Naive thymus-derived CD4-positive, alpha-beta T cell (primary cell): Measurements from ENCODE around the gene TRPM5. TPM values are rescaled to one million over a fixed set of nuclear protein-coding genes. Genes with fewer than 3 reads are reported as not detected.

Experiments
- ATAC-seq: fragments of 150-1000 bp; cut with Tn5 transposase; 2 replicates; pipeline ENCODE4 v1.10.0; 2021; ENCODE audit warnings: mild to moderate bottlenecking, moderate library complexity
- CTCF ChIA-PET: fragments of 350-600 bp; sonication (Branson Sonifier 250); formaldehyde crosslinking; loops from one replicate; lab custom pipeline; 2021; ENCODE audit warnings: antibody characterized with exemption; lab: Charles Lee
- POLR2A ChIA-PET: fragments of 350-600 bp; sonication (Branson Sonifier 250); formaldehyde crosslinking; loops from one replicate; lab custom pipeline; 2021; ENCODE audit warnings: antibody characterized with exemption, inconsistent platforms; lab: Charles Lee
- DNase-seq, 9 donors: peaks; one replicate each; pipeline versions ENCODE4 v3.0.0 to v3.0.0-alpha.2; 2020 to 2022; ENCODE audit warnings: mixed read lengths in 1 of 9
- H3K27ac ChIP-seq: one replicate; pipeline ENCODE4 v1.7.0; 2013; ENCODE audit warnings: mild to moderate bottlenecking, low read depth, low read length, moderate library complexity
- H3K27me3 ChIP-seq, 2 donors: one replicate each; pipeline ENCODE4 v1.7.0; 2013; ENCODE audit warnings: low read length in 2 of 2, mild to moderate bottlenecking in 2 of 2, moderate library complexity in 2 of 2; ENCODE audit not compliant: control insufficient read depth in 2 of 2, insufficient read depth in 2 of 2
- H3K36me3 ChIP-seq, 3 experiments: 1 replicate in 2 of 3; 2 replicates in 1 of 3; pipeline ENCODE4 v1.7.0; 2013; ENCODE audit warnings: low read length in 3 of 3, mild to moderate bottlenecking in 3 of 3, moderate library complexity in 1 of 3; ENCODE audit not compliant: insufficient read depth in 3 of 3, control insufficient read depth in 2 of 3
- H3K4me1 ChIP-seq, 2 donors: one replicate each; pipeline ENCODE4 v1.7.0; 2013; ENCODE audit warnings: low read length in 2 of 2, mild to moderate bottlenecking in 2 of 2, moderate library complexity in 1 of 2; ENCODE audit not compliant: control insufficient read depth in 2 of 2, insufficient read depth in 2 of 2
- H3K4me3 ChIP-seq: 2 replicates; pipeline ENCODE4 v1.7.0; 2013; ENCODE audit warnings: mild to moderate bottlenecking, low read length
- H3K9me3 ChIP-seq, 3 experiments: 1 replicate in 2 of 3; 2 replicates in 1 of 3; pipeline ENCODE4 v1.7.0; 2013; ENCODE audit warnings: low read length in 3 of 3; ENCODE audit not compliant: control insufficient read depth in 2 of 3
- H3K27ac Mint-ChIP-seq, 9 donors: one replicate each; pipeline ENCODE4 v1.8.0; 2020 to 2022; ENCODE audit warnings: mixed read lengths in 9 of 9, mild to moderate bottlenecking in 8 of 9, moderate library complexity in 5 of 9, inconsistent platforms in 2 of 9
- H3K27me3 Mint-ChIP-seq, 5 donors: one replicate each; pipeline ENCODE4 v1.8.0; 2021 to 2022; ENCODE audit warnings: mixed read lengths in 5 of 5, mild to moderate bottlenecking in 1 of 5
- H3K36me3 Mint-ChIP-seq, 5 donors: one replicate each; pipeline ENCODE4 v1.8.0; 2020 to 2022; ENCODE audit warnings: mixed read lengths in 5 of 5, mild to moderate bottlenecking in 3 of 5, inconsistent platforms in 1 of 5
- H3K4me1 Mint-ChIP-seq, 7 donors: one replicate each; pipeline ENCODE4 v1.8.0; 2020 to 2022; ENCODE audit warnings: mixed read lengths in 7 of 7, mild to moderate bottlenecking in 3 of 7, inconsistent platforms in 1 of 7
- H3K4me3 Mint-ChIP-seq, 10 donors: one replicate each; pipeline ENCODE4 v1.8.0; 2020 to 2022; ENCODE audit warnings: mild to moderate bottlenecking in 10 of 10, mixed read lengths in 10 of 10, moderate library complexity in 6 of 10, inconsistent platforms in 2 of 10
- H3K9me3 Mint-ChIP-seq, 11 donors: one replicate each; pipeline ENCODE4 v1.8.0; 2020 to 2022; ENCODE audit warnings: mixed read lengths in 11 of 11, mild to moderate bottlenecking in 4 of 11, inconsistent platforms in 1 of 11, moderate library complexity in 1 of 11
- intact Hi-C, 2 donors: fragments of 100-400 bp; cut with micrococcal nuclease; formaldehyde crosslinking; loops; one replicate each; pipeline ENCODE4 v1.15.1; 2023
- polyA plus RNA-seq, 2 donors: library from polyadenylated mRNA; unstranded; fragments of 300-500 nt; fragmentation: Illumina TruSeq; gene quantifications; one replicate each; pipeline ENCODE4 v1.2.3, GENCODE V29; 2021
- total RNA-seq, 6 experiments: library from RNA in 5 of 6; stranded (reverse) in 5 of 6; gene quantifications; 1 replicate in 5 of 6; 2 replicates in 1 of 6; pipeline ENCODE4 v1.2.3 and lab custom pipeline; 2021 to 2026

Gene TRPM5
- total and polyA plus RNA-seq, 7 experiments from 2014 or later = 0.05 to 1.1 (median 0.63) TPM; not detected in 1

- H3K27ac ChIP-seq = no peak overlapping the region
- H3K4me1 ChIP-seq = peaks cover 0 to 10% of the 10 kb centered on the region in 2 donors
- H3K4me1 Mint-ChIP-seq = peaks cover 0 to 3% (median 2%) of the 10 kb centered on the region in 7 donors
- POLR2A ChIA-PET = interaction anchor here (0.8 kb wide), 1 partner anchor 112 kb away, joined by 4 read pairs; no protein-coding TSS in a partner anchor
- no peaks in the 10 kb centered on the region for H3K9me3 Mint-ChIP-seq
- no peak overlapping the region for H3K4me3 Mint-ChIP-seq
- no peaks in the 10 kb centered on the region for H3K36me3 Mint-ChIP-seq
- CTCF ChIA-PET = interaction anchor here (7.2 kb wide), 1 partner anchor 114 kb away, joined by 167 read pairs; the partner anchor contains the start of genes C11orf21 and TSPAN32
- ATAC-seq = no peak
- H3K4me3 ChIP-seq = no peak overlapping the region
- DNase-seq = no peak
- intact Hi-C loops = no loop called here
- H3K27me3 Mint-ChIP-seq = no peaks in the 10 kb centered on the region
- no peaks in the 10 kb centered on the region for H3K9me3 ChIP-seq
- no peaks in the 10 kb centered on the region for H3K36me3 ChIP-seq
- no peaks in the 10 kb centered on the region for H3K27me3 ChIP-seq
- H3K27ac Mint-ChIP-seq = peak overlapping the region in 1 of 9 donors; percentile 59
Observed at GRCh38 chr11:2416765-2417164, 27.5 kb downstream of the TRPM5 start.

- POLR2A ChIA-PET = no interaction called here
- no peak overlapping the region for H3K4me3 Mint-ChIP-seq
- no peaks in the 10 kb centered on the region for H3K9me3 Mint-ChIP-seq
- no peak for DNase-seq
- no peak for ATAC-seq
- intact Hi-C loops = no loop called here
- Histone ChIP-seq H3K4me1 (peaks cover 0 to 9% of the 10 kb centered on the region in 2 donors), H3K27me3 (no peaks in the 10 kb centered on the region), H3K36me3 (no peaks in the 10 kb centered on the region), H3K27ac (no peak overlapping the region), H3K9me3 (no peaks in the 10 kb centered on the region), H3K4me3 (no peak overlapping the region)
- peaks cover 0 to 3% (median 2%) of the 10 kb centered on the region in 7 donors for H3K4me1 Mint-ChIP-seq
- H3K27ac Mint-ChIP-seq = no peak overlapping the region
- H3K36me3 Mint-ChIP-seq = no peaks in the 10 kb centered on the region
- H3K27me3 Mint-ChIP-seq = no peaks in the 10 kb centered on the region
- CTCF ChIA-PET = no interaction called here
Observed at GRCh38 chr11:2415601-2416380, 28.5 kb downstream of the TRPM5 start.

- Histone ChIP-seq H3K27ac (no peak overlapping the region), H3K27me3 (no peaks in the 10 kb centered on the region), H3K4me3 (no peak overlapping the region), H3K9me3 (no peaks in the 10 kb centered on the region), H3K4me1 (peaks cover 0 to 2% of the 10 kb centered on the region in 2 donors), H3K36me3 (no peaks in the 10 kb centered on the region)
- H3K4me1 Mint-ChIP-seq = peaks cover 0 to 3% (median 2%) of the 10 kb centered on the region in 7 donors
- H3K36me3 Mint-ChIP-seq = no peaks in the 10 kb centered on the region
- no peak overlapping the region for H3K4me3 Mint-ChIP-seq
- H3K9me3 Mint-ChIP-seq = no peaks in the 10 kb centered on the region
- H3K27ac Mint-ChIP-seq = no peak overlapping the region
- CTCF ChIA-PET = no interaction called here
- ATAC-seq = no peak
- H3K27me3 Mint-ChIP-seq = no peaks in the 10 kb centered on the region
- intact Hi-C loops = no loop called here
- POLR2A ChIA-PET = interaction anchor here (1.1 kb wide), 1 partner anchor 113 kb away, joined by 3 read pairs; no protein-coding TSS in a partner anchor
- DNase-seq = no peak
Observed at GRCh38 chr11:2415171-2415570, 29.1 kb downstream of the TRPM5 start.

GRCh38 chr11:2414616-2415015 is 29.7 kb downstream of the TRPM5 start:
- POLR2A ChIA-PET = interaction anchor here (1.1 kb wide), 1 partner anchor 112 kb away, joined by 3 read pairs; no protein-coding TSS in a partner anchor
- intact Hi-C loops = no loop called here

GRCh38 chr11:2413742-2414579 is 30.4 kb downstream of the TRPM5 start:
- H3K9me3 Mint-ChIP-seq = no peaks in the 10 kb centered on the region
- H3K27ac ChIP-seq = no peak overlapping the region
- no peaks in the 10 kb centered on the region for H3K36me3 Mint-ChIP-seq
- H3K36me3 ChIP-seq = no peaks in the 10 kb centered on the region
- H3K4me3 ChIP-seq = no peak overlapping the region
- DNase-seq (no peak), ATAC-seq (no peak)
- no peaks in the 10 kb centered on the region for H3K4me1 ChIP-seq
- H3K27ac Mint-ChIP-seq = no peak overlapping the region
- CTCF ChIA-PET = interaction anchor here (2.0 kb wide), 1 partner anchor 109 kb away, joined by 4 read pairs; no protein-coding TSS in a partner anchor
- H3K27me3 ChIP-seq = no peaks in the 10 kb centered on the region
- no peaks in the 10 kb centered on the region for H3K27me3 Mint-ChIP-seq
- no peak overlapping the region for H3K4me3 Mint-ChIP-seq
- POLR2A ChIA-PET = interaction anchor here (1.1 kb wide), 1 partner anchor 112 kb away, joined by 3 read pairs; no protein-coding TSS in a partner anchor
- peaks cover 0 to 3% (median 0%) of the 10 kb centered on the region in 7 donors for H3K4me1 Mint-ChIP-seq
- intact Hi-C loops = no loop called here
- H3K9me3 ChIP-seq = no peaks in the 10 kb centered on the region

More at GRCh38 chr11:2414616-2415015, 29.7 kb downstream of the TRPM5 start:
- H3K27me3 ChIP-seq = no peaks in the 10 kb centered on the region
- no peaks in the 10 kb centered on the region for H3K36me3 Mint-ChIP-seq
- H3K4me3 Mint-ChIP-seq = no peak overlapping the region
- no peak for DNase-seq
- no peak for ATAC-seq
- H3K27ac ChIP-seq = no peak overlapping the region
- H3K4me3 ChIP-seq = no peak overlapping the region
- H3K4me1 Mint-ChIP-seq = peaks cover 0 to 3% (median 0%) of the 10 kb centered on the region in 7 donors
- no peak overlapping the region for H3K27ac Mint-ChIP-seq
- no peaks in the 10 kb centered on the region for H3K4me1 ChIP-seq
- H3K36me3 ChIP-seq = no peaks in the 10 kb centered on the region
- H3K27me3 Mint-ChIP-seq = no peaks in the 10 kb centered on the region
- H3K9me3 Mint-ChIP-seq = no peaks in the 10 kb centered on the region
- H3K9me3 ChIP-seq = no peaks in the 10 kb centered on the region
- CTCF ChIA-PET = no interaction called here

- no peak for ATAC-seq
Observed at GRCh38 chr11:2412323-2412722, 32.0 kb downstream of the TRPM5 start.

More at GRCh38 chr11:2412323-2412722, 32.0 kb downstream of the TRPM5 start:
- ChIA-PET POLR2A (no interaction called here), CTCF (interaction anchor here (2.0 kb wide), 1 partner anchor 107 kb away, joined by 4 read pairs; no protein-coding TSS in a partner anchor)
- no peaks in the 10 kb centered on the region for H3K36me3 ChIP-seq
- Mint-ChIP-seq H3K4me1 (no peaks in the 10 kb centered on the region), H3K27me3 (no peaks in the 10 kb centered on the region), H3K27ac (no peak overlapping the region), H3K4me3 (no peak overlapping the region), H3K36me3 (no peaks in the 10 kb centered on the region), H3K9me3 (no peaks in the 10 kb centered on the region)
- H3K9me3 ChIP-seq = no peaks in the 10 kb centered on the region
- no peak overlapping the region for H3K4me3 ChIP-seq
- intact Hi-C loops = no loop called here
- H3K4me1 ChIP-seq = no peaks in the 10 kb centered on the region
- no peak overlapping the region for H3K27ac ChIP-seq
- DNase-seq = no peak
- H3K27me3 ChIP-seq = no peaks in the 10 kb centered on the region
